WERI-Rb-1 (cell line): ENCODE results near the gene RRAS.

Experiments used
- DNase-seq: peaks from one replicate; pipeline ENCODE4 v3.0.0-alpha.2; 2020
- H3K27ac ChIP-seq: fragments of 250-450 bp; sonication (Bioruptor Pico); 2 replicates; pipeline ENCODE4 v1.5.1; 2020; ENCODE audit warnings: mild to moderate bottlenecking, moderate library complexity
- H3K27me3 ChIP-seq: fragments of 250-450 bp; sonication (Bioruptor Pico); 2 replicates; pipeline ENCODE4 v1.5.1; 2021; ENCODE audit warnings: mild to moderate bottlenecking, low read depth, moderate library complexity; ENCODE audit not compliant: insufficient read depth, severe bottlenecking
- H3K36me3 ChIP-seq: fragments of 250-450 bp; sonication (Bioruptor Pico); 2 replicates; pipeline ENCODE4 v1.5.1; 2020; ENCODE audit warnings: mild to moderate bottlenecking, moderate library complexity
- H3K4me3 ChIP-seq: 2 replicates; pipeline ENCODE4 v1.5.1; 2011; ENCODE audit warnings: low read depth, mild to moderate bottlenecking, control low read depth, low read length
- H3K9me3 ChIP-seq: fragments of 250-450 bp; sonication (Bioruptor Pico); 2 replicates; pipeline ENCODE4 v1.5.1; 2021; ENCODE audit warnings: mild to moderate bottlenecking, moderate library complexity; ENCODE audit not compliant: severe bottlenecking
- CTCF ChIP-seq: IDR thresholded peaks from 2 replicates; pipeline ENCODE4 v1.5.1; 2011; ENCODE audit warnings: low read depth, mild to moderate bottlenecking, control low read depth, inconsistent platforms, low read length

RRAS gene

GRCh38 chr19:49672131-49672919, 32.4 kb upstream of the RRAS start:
- Histone ChIP-seq H3K9me3 (no peaks in the 10 kb centered on the region), H3K27me3 (no peaks in the 10 kb centered on the region), H3K27ac (peak overlapping the region; percentile 82), H3K36me3 (peaks cover 3% of the 10 kb centered on the region), H3K4me3 (peak overlapping the region; percentile 36)
- peak; percentile 90 for DNase-seq
- TF ChIP-seq CTCF = peak; percentile 89

GRCh38 chr19:49669516-49669915, 29.6 kb upstream of the RRAS start:
- no peak overlapping the region for H3K27ac ChIP-seq
- DNase-seq = no peak
- H3K36me3 ChIP-seq = no peaks in the 10 kb centered on the region
- H3K4me3 ChIP-seq = no peak overlapping the region
- H3K27me3 ChIP-seq = no peaks in the 10 kb centered on the region
- no peak for TF ChIP-seq CTCF
- no peaks in the 10 kb centered on the region for H3K9me3 ChIP-seq

GRCh38 chr19:49667473-49667872, 27.5 kb upstream of the RRAS start:
- H3K36me3 ChIP-seq = peaks cover 6% of the 10 kb centered on the region
- DNase-seq = no peak
- no peak for TF ChIP-seq CTCF
- H3K27ac ChIP-seq = no peak overlapping the region
- H3K9me3 ChIP-seq = no peaks in the 10 kb centered on the region
- no peaks in the 10 kb centered on the region for H3K27me3 ChIP-seq
- no peak overlapping the region for H3K4me3 ChIP-seq

- DNase-seq = no peak
- no peak overlapping the region for H3K27ac ChIP-seq
- peak overlapping the region; percentile 75 for H3K4me3 ChIP-seq
- H3K36me3 ChIP-seq = peaks cover 20% of the 10 kb centered on the region
- H3K27me3 ChIP-seq = no peaks in the 10 kb centered on the region
- no peak for TF ChIP-seq CTCF
- H3K9me3 ChIP-seq = no peaks in the 10 kb centered on the region
These were observed 26.1 kb upstream of the RRAS start for GRCh38 chr19:49666120-49666444.

- H3K27ac ChIP-seq = peak within 1 kb of the TSS; percentile 70
- no peaks in the 10 kb centered on the region for H3K9me3 ChIP-seq
- peak; percentile 95 for DNase-seq
- H3K36me3 ChIP-seq = peaks cover 24% of the 10 kb centered on the region
- H3K27me3 ChIP-seq = no peaks in the 10 kb centered on the region
- TF ChIP-seq CTCF = no peak
- peak within 1 kb of the TSS; percentile 75 for H3K4me3 ChIP-seq
These were observed 25.6 kb upstream of the RRAS start, which contains the start of the genes BCL2L12 and IRF3 for GRCh38 chr19:49665351-49666119. Gene BCL2L12 (plus strand): TSS chr19:49665933. CDS start chr19:49666693, 760 bp downstream. Gene IRF3 (minus strand): TSS chr19:49665857. CDS start chr19:49664838, 1,019 bp downstream.
